Measurements from ENCODE around the gene BLACAT1.

DNA sequence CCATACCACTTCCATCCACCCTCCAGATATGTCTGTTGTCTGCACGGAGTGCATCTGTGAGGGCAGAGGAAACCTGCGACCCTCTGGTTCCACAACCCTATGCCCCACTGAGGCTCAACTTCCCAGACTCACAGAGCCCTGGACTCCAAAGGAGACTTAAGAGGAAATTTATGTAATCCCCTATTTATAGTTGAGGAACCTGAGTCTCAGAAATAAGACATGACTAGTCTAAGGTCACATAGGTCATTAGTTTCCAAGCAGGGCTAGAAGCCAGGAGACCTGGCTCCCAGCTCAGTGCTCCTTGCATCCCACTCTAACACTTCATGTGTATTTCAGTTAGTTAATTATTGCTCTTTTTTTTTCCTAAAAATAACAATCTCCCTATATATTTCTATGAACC is 18.3 kb downstream of the BLACAT1 start:
- TF ChIP-seq EZH2 (optimal IDR thresholded peaks at IDR 0.05; ENCODE audit: low read depth, low read length): no peak
- TF ChIP-seq, protein P1, sequence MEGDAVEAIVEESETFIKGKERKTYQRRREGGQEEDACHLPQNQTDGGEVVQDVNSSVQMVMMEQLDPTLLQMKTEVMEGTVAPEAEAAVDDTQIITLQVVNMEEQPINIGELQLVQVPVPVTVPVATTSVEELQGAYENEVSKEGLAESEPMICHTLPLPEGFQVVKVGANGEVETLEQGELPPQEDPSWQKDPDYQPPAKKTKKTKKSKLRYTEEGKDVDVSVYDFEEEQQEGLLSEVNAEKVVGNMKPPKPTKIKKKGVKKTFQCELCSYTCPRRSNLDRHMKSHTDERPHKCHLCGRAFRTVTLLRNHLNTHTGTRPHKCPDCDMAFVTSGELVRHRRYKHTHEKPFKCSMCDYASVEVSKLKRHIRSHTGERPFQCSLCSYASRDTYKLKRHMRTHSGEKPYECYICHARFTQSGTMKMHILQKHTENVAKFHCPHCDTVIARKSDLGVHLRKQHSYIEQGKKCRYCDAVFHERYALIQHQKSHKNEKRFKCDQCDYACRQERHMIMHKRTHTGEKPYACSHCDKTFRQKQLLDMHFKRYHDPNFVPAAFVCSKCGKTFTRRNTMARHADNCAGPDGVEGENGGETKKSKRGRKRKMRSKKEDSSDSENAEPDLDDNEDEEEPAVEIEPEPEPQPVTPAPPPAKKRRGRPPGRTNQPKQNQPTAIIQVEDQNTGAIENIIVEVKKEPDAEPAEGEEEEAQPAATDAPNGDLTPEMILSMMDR (IDR thresholded peaks at IDR 0.05; ENCODE audit: low read length): no peak
- no peak for TF ChIP-seq EZH2phosphoT487 (IDR thresholded peaks at IDR 0.05; ENCODE audit: low read length)
